ENCODE results near the gene POLR1A. TPM values are rescaled to one million over a fixed set of nuclear protein-coding genes. Genes with fewer than 3 reads are reported as not detected.

Gene POLR1A
- total RNA-seq, 1 donor from 2014 or later = 9.2 TPM

GRCh38 chr2:86097114-86097896 is 8.4 kb downstream of the POLR1A start:
- no peak for DNase-seq (ENCODE audit: low read depth in 2 of 2)

- no peak for DNase-seq (ENCODE audit: low read depth in 2 of 2)
Observed at GRCh38 chr2:86094229-86094628, 11.5 kb downstream of the POLR1A start.

- no peak for DNase-seq (ENCODE audit: low read depth in 2 of 2)
Observed at GRCh38 chr2:86087936-86088850, 17.5 kb downstream of the POLR1A start.

- no peak for DNase-seq (ENCODE audit: low read depth in 2 of 2)
Observed at GRCh38 chr2:86082756-86083155, 22.9 kb downstream of the POLR1A start.

GRCh38 chr2:86081724-86082123 is 24.0 kb downstream of the POLR1A start:
- no peak for DNase-seq (ENCODE audit: low read depth in 2 of 2)

- peak; percentile 40 to 74 for DNase-seq (ENCODE audit: low read depth in 2 of 2)
Observed at GRCh38 chr2:86079981-86080911, 25.4 kb downstream of the POLR1A start.

- peak; percentile 41 to 76 for DNase-seq (ENCODE audit: low read depth in 2 of 2)
Observed at GRCh38 chr2:86078774-86079545, 26.7 kb downstream of the POLR1A start.

- DNase-seq (ENCODE audit: low read depth in 2 of 2) = no peak
Observed at GRCh38 chr2:86075886-86076285, 29.8 kb downstream of the POLR1A start.

GRCh38 chr2:86074811-86075210 is 30.9 kb downstream of the POLR1A start:
- DNase-seq (ENCODE audit: low read depth in 2 of 2) = no peak

- no peak for DNase-seq (ENCODE audit: low read depth in 2 of 2)
Observed at GRCh38 chr2:86074256-86074655, 31.4 kb downstream of the POLR1A start.

- DNase-seq (ENCODE audit: low read depth in 2 of 2) = no peak
Observed at GRCh38 chr2:86073225-86073624, 32.5 kb downstream of the POLR1A start.

- peak; percentile 25 to 73 for DNase-seq (ENCODE audit: low read depth in 2 of 2)
Observed at GRCh38 chr2:86072271-86072858, 33.3 kb downstream of the POLR1A start.

- no peak for DNase-seq (ENCODE audit: low read depth in 2 of 2)
Observed at GRCh38 chr2:86070868-86071267, 34.8 kb downstream of the POLR1A start.

- DNase-seq (ENCODE audit: low read depth in 2 of 2) = no peak
Observed at GRCh38 chr2:86069783-86070339, 35.8 kb downstream of the POLR1A start.

- no peak for DNase-seq (ENCODE audit: low read depth in 2 of 2)
Observed at GRCh38 chr2:86069091-86069685, 36.5 kb downstream of the POLR1A start.

- no peak for DNase-seq (ENCODE audit: low read depth in 2 of 2)
Observed at GRCh38 chr2:86068648-86069047, 37.0 kb downstream of the POLR1A start.

- DNase-seq (ENCODE audit: low read depth in 2 of 2) = no peak
Observed at GRCh38 chr2:86068136-86068588, 37.5 kb downstream of the POLR1A start.

GRCh38 chr2:86066915-86067314 is 38.8 kb downstream of the POLR1A start:
- no peak for DNase-seq (ENCODE audit: low read depth in 2 of 2)

GRCh38 chr2:86066007-86066578 is 39.6 kb downstream of the POLR1A start:
- no peak for DNase-seq (ENCODE audit: low read depth in 2 of 2)
